Body of pancreas (tissue), 4 donors: ENCODE data around the gene BMP10.

Experiments
- POLR2A ChIP-seq, 3 donors: fragments of 450-650 bp; IDR thresholded peaks; one replicate each; pipeline ENCODE4 v1.6.1; 2016; ENCODE audit warnings: antibody characterized with exemption in 3 of 3, mild to moderate bottlenecking in 2 of 3
- TF ChIP-seq, protein P1 (sequence below), 7 experiments: fragments of 450-650 bp in 4 of 7; fragments of 200-600 bp in 3 of 7; sonication (generic) in 3 of 7; IDR thresholded peaks; one replicate each; pipeline ENCODE4 v1.5.1; 2016 to 2019; ENCODE audit warnings: antibody characterized with exemption in 7 of 7

DNA sequence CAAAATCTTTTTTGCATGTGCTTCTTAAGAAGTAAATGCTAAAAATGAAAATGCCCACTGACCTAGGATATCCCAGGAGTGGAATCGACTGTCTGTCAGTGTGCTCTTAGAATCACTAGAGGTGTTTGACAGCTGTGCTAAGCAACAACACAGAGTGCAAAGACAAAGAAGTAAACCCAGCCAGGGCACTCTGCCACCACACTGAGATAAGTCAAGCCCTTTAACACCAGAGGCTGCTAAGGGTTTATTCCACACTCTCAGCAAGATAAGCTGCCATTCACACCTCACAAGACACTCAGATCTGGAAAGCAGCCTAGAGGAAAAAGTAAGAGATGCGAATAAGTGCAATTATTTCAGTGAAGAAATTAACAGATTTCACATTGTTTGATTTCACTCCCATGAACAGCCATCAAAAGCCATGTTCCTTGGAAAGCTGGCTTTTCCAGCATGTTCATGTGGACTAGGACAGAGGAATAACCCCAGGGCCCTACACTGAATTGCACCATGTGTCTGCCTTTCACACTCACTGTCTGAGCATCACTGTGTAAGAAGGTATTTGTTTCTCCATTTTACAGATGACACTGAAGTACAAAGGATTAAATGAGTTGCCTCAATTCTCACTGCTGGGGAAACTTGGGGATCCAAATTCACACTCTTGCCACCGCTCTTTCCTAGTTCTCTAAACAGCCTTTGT, 6.0 kb upstream of the BMP10 start:
- TF ChIP-seq, protein P1, sequence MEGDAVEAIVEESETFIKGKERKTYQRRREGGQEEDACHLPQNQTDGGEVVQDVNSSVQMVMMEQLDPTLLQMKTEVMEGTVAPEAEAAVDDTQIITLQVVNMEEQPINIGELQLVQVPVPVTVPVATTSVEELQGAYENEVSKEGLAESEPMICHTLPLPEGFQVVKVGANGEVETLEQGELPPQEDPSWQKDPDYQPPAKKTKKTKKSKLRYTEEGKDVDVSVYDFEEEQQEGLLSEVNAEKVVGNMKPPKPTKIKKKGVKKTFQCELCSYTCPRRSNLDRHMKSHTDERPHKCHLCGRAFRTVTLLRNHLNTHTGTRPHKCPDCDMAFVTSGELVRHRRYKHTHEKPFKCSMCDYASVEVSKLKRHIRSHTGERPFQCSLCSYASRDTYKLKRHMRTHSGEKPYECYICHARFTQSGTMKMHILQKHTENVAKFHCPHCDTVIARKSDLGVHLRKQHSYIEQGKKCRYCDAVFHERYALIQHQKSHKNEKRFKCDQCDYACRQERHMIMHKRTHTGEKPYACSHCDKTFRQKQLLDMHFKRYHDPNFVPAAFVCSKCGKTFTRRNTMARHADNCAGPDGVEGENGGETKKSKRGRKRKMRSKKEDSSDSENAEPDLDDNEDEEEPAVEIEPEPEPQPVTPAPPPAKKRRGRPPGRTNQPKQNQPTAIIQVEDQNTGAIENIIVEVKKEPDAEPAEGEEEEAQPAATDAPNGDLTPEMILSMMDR (IDR thresholded peaks at IDR 0.05), result no peak
- no peak for TF ChIP-seq POLR2A (IDR thresholded peaks at IDR 0.05)
